G401 (cell line): ENCODE results near the gene ABCB11. TPM values are rescaled to one million over a fixed set of nuclear protein-coding genes. Genes with fewer than 3 reads are reported as not detected.
"Not testable (repeated sequence)": the region's sequence is repeated elsewhere in the genome, so short reads cannot be mapped to it uniquely, and the experiment has no call there.

Experiments used
- DNase-seq: peaks from one replicate; pipeline ENCODE4 v3.0.0-alpha.2; 2015; ENCODE audit warnings: low spot score
- in situ Hi-C: cut with HindIII; loops from 2 replicates; pipeline ENCODE4 v1.10.0; 2016; ENCODE audit warnings: low sequenced_read_pairs, mixed read lengths
- total RNA-seq: library from RNA; depleted of rRNA; stranded (reverse); fragments of >200 nt; shearing (Covaris generic); gene quantifications from 2 replicates; pipeline ENCODE4 v1.2.3, GENCODE V29; 2014

Gene ABCB11
- total RNA-seq, 1 experiment from 2014 or later: not detected

GRCh38 chr2:168949324-168949723, 81.8 kb downstream of the ABCB11 start:
- in situ Hi-C loops: no loop called here
- no peak for DNase-seq

- DNase-seq: no peak
- in situ Hi-C loops: no loop called here
Measured at GRCh38 chr2:168948621-168949212, 82.4 kb downstream of the ABCB11 start.

GRCh38 chr2:168945508-168945907, 85.6 kb downstream of the ABCB11 start:
- DNase-seq: no peak
- in situ Hi-C loops: no loop called here

GRCh38 chr2:168944065-168944464, 87.1 kb downstream of the ABCB11 start:
- no peak for DNase-seq
- in situ Hi-C loops: no loop called here

- no peak for DNase-seq
- in situ Hi-C loops: no loop called here
Measured at GRCh38 chr2:168941297-168941696, 89.8 kb downstream of the ABCB11 start.

GRCh38 chr2:168939918-168940317, 91.2 kb downstream of the ABCB11 start:
- no peak for DNase-seq
- in situ Hi-C loops: no loop called here

- in situ Hi-C loops: no loop called here
- no peak for DNase-seq
Measured at GRCh38 chr2:168939061-168939460, 92.1 kb downstream of the ABCB11 start.

- in situ Hi-C loops: no loop called here
- no peak for DNase-seq
Measured at GRCh38 chr2:168935810-168936581, 95.1 kb downstream of the ABCB11 start.

GRCh38 chr2:168934826-168935225, 96.3 kb downstream of the ABCB11 start:
- DNase-seq: no peak
- in situ Hi-C loops: no loop called here

GRCh38 chr2:168932174-168932573, 99.0 kb downstream of the ABCB11 start:
- DNase-seq, in situ Hi-C loops: not testable (repeated sequence)

- DNase-seq: peak; percentile 25
- in situ Hi-C loops: no loop called here
Measured at GRCh38 chr2:168930242-168930641, 100.9 kb downstream of the ABCB11 start.

GRCh38 chr2:168929031-168929430, 102.1 kb downstream of the ABCB11 start:
- DNase-seq: no peak

GRCh38 chr2:168928113-168928831, 102.9 kb downstream of the ABCB11 start:
- no peak for DNase-seq
- in situ Hi-C loops: no loop called here

More at GRCh38 chr2:168929031-168929430, 102.1 kb downstream of the ABCB11 start:
- in situ Hi-C loops: no loop called here

GRCh38 chr2:168926621-168927386, 104.3 kb downstream of the ABCB11 start:
- in situ Hi-C loops: no loop called here
- DNase-seq: no peak

- in situ Hi-C loops: no loop called here
- no peak for DNase-seq
Measured at GRCh38 chr2:168920504-168921157, 110.5 kb downstream of the ABCB11 start.

GRCh38 chr2:168916331-168916675, 114.8 kb downstream of the ABCB11 start:
- peak; percentile 27 for DNase-seq
- in situ Hi-C loops: no loop called here

GRCh38 chr2:168915441-168916330, 115.4 kb downstream of the ABCB11 start:
- in situ Hi-C loops: no loop called here
- DNase-seq: peak; percentile 45

- DNase-seq: no peak
- in situ Hi-C loops: no loop called here
Measured at GRCh38 chr2:168913495-168913894, 117.6 kb downstream of the ABCB11 start.
